IMR-90 (cell line): ENCODE measurements around the gene RPS2. TPM values are rescaled to one million over a fixed set of nuclear protein-coding genes. Genes with fewer than 3 reads are reported as not detected.

Experiments used
- ATAC-seq: fragments of 200-7000 bp; cut with Tn5 transposase; 2 replicates; pipeline ENCODE4 v1.9.1; 2020; ENCODE audit warnings: low read depth, mild to moderate bottlenecking, moderate library complexity
- BruUV-seq: library from RNA; stranded (reverse); fragments of 400-500 nt; replicated peaks from 2 replicates; lab custom pipeline; 2021; lab: Mats Ljungman, UMichigan
- CTCF ChIA-PET: fragments of 300-600 bp; formaldehyde crosslinking; extraction: SDS; loops from one replicate; lab custom pipeline; 2021; ENCODE audit warnings: antibody characterized with exemption; lab: Yijun Ruan, JAX
- POLR2A ChIA-PET: fragments of 300-600 bp; sonication (Branson Sonifier 250); formaldehyde crosslinking; loops from one replicate; lab custom pipeline; 2022; ENCODE audit warnings: antibody characterized with exemption; ENCODE audit not compliant: unreplicated experiment; lab: Charles Lee
- DNase-seq: peaks from one replicate; pipeline ENCODE4 v3.0.0; 2013
- H2AFZ ChIP-seq: replicated peaks from 2 replicates; pipeline ENCODE3; 2013; ENCODE audit warnings: low read length, mild to moderate bottlenecking; ENCODE audit not compliant: poor library complexity
- H2AK5ac ChIP-seq: 2 replicates; pipeline ENCODE4 v1.6.1; 2013; ENCODE audit warnings: low read depth, low read length, inconsistent platforms
- H2AK9ac ChIP-seq: replicated peaks from 2 replicates; pipeline ENCODE3; 2013; ENCODE audit warnings: mild to moderate bottlenecking, low read depth, low read length, moderate library complexity; ENCODE audit not compliant: poor library complexity
- H2BK120ac ChIP-seq: 2 replicates; pipeline ENCODE4 v1.6.1; 2013; ENCODE audit warnings: low read depth, low read length, inconsistent platforms
- H2BK15ac ChIP-seq: 3 replicates; pipeline ENCODE4 v1.6.1; 2013; ENCODE audit warnings: low read depth, low read length, inconsistent platforms
- H2BK20ac ChIP-seq: 2 replicates; pipeline ENCODE4 v1.6.1; 2013; ENCODE audit warnings: low read depth, mild to moderate bottlenecking, inconsistent platforms, low read length, moderate library complexity
- H2BK5ac ChIP-seq: 2 replicates; pipeline ENCODE4 v1.6.1; 2013; ENCODE audit warnings: mild to moderate bottlenecking, low read depth, low read length, inconsistent platforms; ENCODE audit not compliant: poor library complexity, severe bottlenecking
- H3K14ac ChIP-seq: replicated peaks from 2 replicates; pipeline ENCODE4 v1.6.1; 2013; ENCODE audit warnings: low read depth, low read length, inconsistent platforms
- H3K18ac ChIP-seq: 2 replicates; pipeline ENCODE4 v1.6.1; 2013; ENCODE audit warnings: low read depth, low read length, control low read depth
- H3K23ac ChIP-seq: 2 replicates; pipeline ENCODE4 v1.6.1; 2013; ENCODE audit warnings: low read depth, low read length, inconsistent platforms
- H3K27ac ChIP-seq: 2 replicates; pipeline ENCODE4 v1.5.1; 2013; ENCODE audit warnings: mild to moderate bottlenecking, control low read depth, low read length; ENCODE audit not compliant: insufficient read depth
- H3K27me3 ChIP-seq: 2 replicates; pipeline ENCODE4 v1.6.1; 2013; ENCODE audit warnings: low read length; ENCODE audit not compliant: control insufficient read depth, insufficient read depth
- H3K36me3 ChIP-seq: 2 replicates; pipeline ENCODE4 v1.6.1; 2013; ENCODE audit warnings: low read length, mixed read lengths; ENCODE audit not compliant: control insufficient read depth, insufficient read depth
- H3K4ac ChIP-seq: 2 replicates; pipeline ENCODE4 v1.6.1; 2013; ENCODE audit warnings: low read depth, low read length, inconsistent platforms
- H3K4me1 ChIP-seq: 2 replicates; pipeline ENCODE4 v1.6.1; 2013; ENCODE audit warnings: low read length, mixed read lengths; ENCODE audit not compliant: control insufficient read depth, insufficient read depth
- H3K4me2 ChIP-seq: 2 replicates; pipeline ENCODE4 v1.6.1; 2013; ENCODE audit warnings: low read depth, mild to moderate bottlenecking, control low read depth, low read length, moderate library complexity
- H3K4me3 ChIP-seq: 2 replicates; pipeline ENCODE4 v1.5.1; 2013; ENCODE audit warnings: low read depth, mild to moderate bottlenecking, control low read depth, low read length, moderate library complexity; ENCODE audit not compliant: insufficient read depth
- H3K56ac ChIP-seq: 2 replicates; pipeline ENCODE4 v1.6.1; 2013; ENCODE audit warnings: low read length, inconsistent platforms; ENCODE audit not compliant: insufficient read depth; ENCODE audit errors: extremely low read depth
- H3K79me1 ChIP-seq, 2 experiments: 2 replicates each; pipeline ENCODE4 v1.6.1; 2013; ENCODE audit warnings: low read length in 2 of 2, inconsistent platforms in 1 of 2, low read depth in 1 of 2
- H3K9ac ChIP-seq: 2 replicates; pipeline ENCODE4 v1.6.1; 2013; ENCODE audit warnings: low read depth, low read length, control low read depth
- H3K9me1 ChIP-seq: 2 replicates; pipeline ENCODE4 v1.6.1; 2013; ENCODE audit warnings: low read length, inconsistent platforms; ENCODE audit not compliant: insufficient read depth
- H3K9me3 ChIP-seq: 2 replicates; pipeline ENCODE4 v1.6.1; 2013; ENCODE audit warnings: low read length; ENCODE audit not compliant: control insufficient read depth, insufficient read depth
- H4K20me1 ChIP-seq: 2 replicates; pipeline ENCODE4 v1.6.1; 2013; ENCODE audit warnings: low read length, inconsistent platforms; ENCODE audit not compliant: insufficient read depth
- H4K5ac ChIP-seq: 2 replicates; pipeline ENCODE4 v1.6.1; 2013; ENCODE audit warnings: mild to moderate bottlenecking, low read depth, low read length, control low read depth
- H4K8ac ChIP-seq, 2 experiments: 2 replicates each; pipeline ENCODE4 v1.6.1; 2013; ENCODE audit warnings: low read depth in 2 of 2, low read length in 2 of 2, control low read depth in 1 of 2, inconsistent platforms in 1 of 2
- H4K91ac ChIP-seq: 2 replicates; pipeline ENCODE4 v1.6.1; 2013; ENCODE audit warnings: low read depth, low read length, inconsistent platforms; ENCODE audit not compliant: insufficient read depth
- BHLHE40 ChIP-seq: fragments of 150-350 bp; IDR thresholded peaks from 2 replicates; pipeline ENCODE4 v1.6.1; 2016; ENCODE audit warnings: mild to moderate bottlenecking, low read depth, low read length
- CEBPB ChIP-seq: IDR thresholded peaks from 2 replicates; pipeline ENCODE4 v1.6.1; 2012; ENCODE audit warnings: low read depth, low read length, improper control_type of control experiment
- CHD1 ChIP-seq: IDR thresholded peaks from 2 replicates; pipeline ENCODE4 v1.6.1; 2012; ENCODE audit warnings: low read depth, low read length, improper control_type of control experiment
- ELK1 ChIP-seq: fragments of 150-350 bp; IDR thresholded peaks from 2 replicates; pipeline ENCODE4 v1.6.1; 2016; ENCODE audit warnings: low read depth, mild to moderate bottlenecking, low read length, moderate library complexity, borderline replicate concordance
- FOS ChIP-seq: fragments of 150-350 bp; IDR thresholded peaks from 2 replicates; pipeline ENCODE4 v1.6.1; 2016; ENCODE audit warnings: low read depth, low read length
- MAFK ChIP-seq: IDR thresholded peaks from 2 replicates; pipeline ENCODE4 v1.6.1; 2012; ENCODE audit warnings: low read depth, low read length, improper control_type of control experiment
- MAZ ChIP-seq: IDR thresholded peaks from 2 replicates; pipeline ENCODE4 v1.6.1; 2012; ENCODE audit warnings: low read depth, mild to moderate bottlenecking, low read length, improper control_type of control experiment, moderate library complexity, borderline replicate concordance
- MXI1 ChIP-seq: IDR thresholded peaks from 2 replicates; pipeline ENCODE4 v1.6.1; 2012; ENCODE audit warnings: low read depth, mild to moderate bottlenecking, low read length, moderate library complexity, borderline replicate concordance
- POLR2A ChIP-seq: IDR thresholded peaks from 2 replicates; pipeline ENCODE4 v1.6.1; 2012; ENCODE audit warnings: mild to moderate bottlenecking, low read depth, low read length
- RAD21 ChIP-seq: IDR thresholded peaks from 2 replicates; pipeline ENCODE4 v1.6.1; 2012; ENCODE audit warnings: low read length, improper control_type of control experiment
- RCOR1 ChIP-seq: IDR thresholded peaks from 2 replicates; pipeline ENCODE4 v1.6.1; 2012; ENCODE audit warnings: mild to moderate bottlenecking, low read length, improper control_type of control experiment; ENCODE audit not compliant: insufficient replicate concordance
- RFX5 ChIP-seq: IDR thresholded peaks from 2 replicates; pipeline ENCODE4 v1.8.0; 2012; ENCODE audit warnings: low read depth, mild to moderate bottlenecking, low read length, moderate library complexity
- SMC3 ChIP-seq: fragments of 150-350 bp; IDR thresholded peaks from 2 replicates; pipeline ENCODE4 v1.6.1; 2016; ENCODE audit warnings: low read depth, mild to moderate bottlenecking, antibody characterized with exemption, low read length, moderate library complexity
- WGBS, 2 experiments: methylation state at CpG; one replicate each; pipeline versions ENCODE4 v1.1.5 to v1.1.7; 2013; ENCODE audit warnings: missing lambda C conversion rate in 2 of 2; ENCODE audit not compliant: insufficient read length in 1 of 2; ENCODE audit errors: extremely low coverage in 2 of 2; 5-methylcytosine and 5-hydroxymethylcytosine counted together
- dilution Hi-C: fragments of 300-500 bp; cut with HindIII; formaldehyde crosslinking; loops from one replicate; pipeline ENCODE4 v1.14.3; 2018; ENCODE audit warnings: low sequenced_read_pairs; ENCODE audit not compliant: unreplicated experiment
- in situ Hi-C: fragments of 300-500 bp; cut with MboI; formaldehyde crosslinking; loops from 3 replicates; pipeline ENCODE4 v1.14.3; 2019; ENCODE audit warnings: low sequenced_read_pairs, inconsistent platforms, mixed read lengths
- intact Hi-C: fragments of 100-400 bp; cut with micrococcal nuclease; formaldehyde crosslinking; loops from 2 replicates; pipeline ENCODE4 v1.10.0; 2022
- polyA plus RNA-seq, 3 experiments: library from polyadenylated mRNA; depleted of rRNA; stranded (reverse); fragments of >200 nt; gene quantifications; 2 replicates each; pipeline ENCODE4 v1.2.3, GENCODE V29; 2012; ENCODE audit warnings: low replicate concordance in 1 of 3
- total RNA-seq: library from RNA; depleted of rRNA; stranded (reverse); fragments of >200 nt; gene quantifications from 2 replicates; pipeline ENCODE4 v1.2.3, GENCODE V29; 2012
- TF ChIP-seq, protein P1 (sequence below): conservative IDR thresholded peaks from 2 replicates; pipeline ENCODE4 v1.5.1; 2012; ENCODE audit warnings: mild to moderate bottlenecking, low read depth, low read length, improper control_type of control experiment

Gene RPS2
- total and polyA plus RNA-seq, 2 of the 4 experiments (the other 2 are of a cell fraction) = 2,703 to 6,941 TPM

- Histone ChIP-seq H3K56ac (peak within 1 kb of the TSS; percentile 65), H3K27ac (peak within 1 kb of the TSS; percentile 30), H3K27me3 (peaks cover 31% of the 10 kb centered on the region; the same call in 1 of the 2 replicates), H2AK9ac (peak within 1 kb of the TSS; percentile 95), H3K9me1 (peaks cover 9% of the 10 kb centered on the region), H4K20me1 (no peaks in the 10 kb centered on the region; the same call in none of the 2 replicates), H3K9me3 (no peaks in the 10 kb centered on the region), H3K23ac (peak within 1 kb of the TSS; percentile 89), H4K8ac (peak within 1 kb of the TSS; percentile 29 to 54; a peak in 3 of 4 replicates), H2BK15ac (no peak within 1 kb of the TSS), H3K4me2 (peak within 1 kb of the TSS; percentile 92), H4K5ac (peak within 1 kb of the TSS; percentile 22; the same call in 1 of the 2 replicates), H3K79me1 (peaks cover 21 to 29% of the 10 kb centered on the region in 2 experiments), H2AK5ac (peak within 1 kb of the TSS; percentile 34), H3K9ac (peak within 1 kb of the TSS; percentile 71), H3K18ac (no peak within 1 kb of the TSS), H3K4me1 (peaks cover 8% of the 10 kb centered on the region), H2BK5ac (peak within 1 kb of the TSS; percentile 14), H3K36me3 (peaks cover 19% of the 10 kb centered on the region), H3K4ac (peak within 1 kb of the TSS; percentile 30), H3K4me3 (peak within 1 kb of the TSS; percentile 76), H2BK120ac (no peak within 1 kb of the TSS), H2AFZ (peak within 1 kb of the TSS; percentile 94), H3K14ac (peak within 1 kb of the TSS; percentile 85), H4K91ac (peak within 1 kb of the TSS; percentile 39), H2BK20ac (no peak within 1 kb of the TSS)
- POLR2A ChIA-PET = no interaction called here
- DNase-seq = peak; percentile 93
- BruUV-seq = no TSS peak
- intact Hi-C loops = no loop called here
- ATAC-seq = peak; percentile 97
- dilution Hi-C loops = no loop called here
- 1% methylated on average over 69 of the region's 109 CpGs; no CpG with 5 or more reads in 1 of the 2 experiments for WGBS, 2 experiments
- TF ChIP-seq BHLHE40 (peak; percentile 61), MAFK (no peak), FOS (no peak), CEBPB (peak; percentile 42; the same call in 1 of the 2 replicates), RCOR1 (no peak), RAD21 (peak; percentile 7; the same call in 1 of the 2 replicates), MXI1 (no peak; the same call in 1 of the 2 replicates), POLR2A (peak; percentile 75), MAZ (peak; percentile 93; the same call in 1 of the 2 replicates), RFX5 (no peak), CHD1 (no peak), ELK1 (no peak), SMC3 (peak; percentile 26; the same call in 1 of the 2 replicates)
- TF ChIP-seq, protein P1, sequence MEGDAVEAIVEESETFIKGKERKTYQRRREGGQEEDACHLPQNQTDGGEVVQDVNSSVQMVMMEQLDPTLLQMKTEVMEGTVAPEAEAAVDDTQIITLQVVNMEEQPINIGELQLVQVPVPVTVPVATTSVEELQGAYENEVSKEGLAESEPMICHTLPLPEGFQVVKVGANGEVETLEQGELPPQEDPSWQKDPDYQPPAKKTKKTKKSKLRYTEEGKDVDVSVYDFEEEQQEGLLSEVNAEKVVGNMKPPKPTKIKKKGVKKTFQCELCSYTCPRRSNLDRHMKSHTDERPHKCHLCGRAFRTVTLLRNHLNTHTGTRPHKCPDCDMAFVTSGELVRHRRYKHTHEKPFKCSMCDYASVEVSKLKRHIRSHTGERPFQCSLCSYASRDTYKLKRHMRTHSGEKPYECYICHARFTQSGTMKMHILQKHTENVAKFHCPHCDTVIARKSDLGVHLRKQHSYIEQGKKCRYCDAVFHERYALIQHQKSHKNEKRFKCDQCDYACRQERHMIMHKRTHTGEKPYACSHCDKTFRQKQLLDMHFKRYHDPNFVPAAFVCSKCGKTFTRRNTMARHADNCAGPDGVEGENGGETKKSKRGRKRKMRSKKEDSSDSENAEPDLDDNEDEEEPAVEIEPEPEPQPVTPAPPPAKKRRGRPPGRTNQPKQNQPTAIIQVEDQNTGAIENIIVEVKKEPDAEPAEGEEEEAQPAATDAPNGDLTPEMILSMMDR = peak; percentile 54
- CTCF ChIA-PET = interaction anchor here (0.8 kb wide), 1 partner anchor 20 kb away, joined by 3 read pairs; no protein-coding TSS in a partner anchor
- in situ Hi-C loops = no loop called here
Measured at GRCh38 chr16:1983544-1984346, 19.1 kb upstream of the RPS2 start, which contains the start of gene GFER. TSS of gene GFER (plus strand) at chr16:1984193. CDS start at chr16:1984219, 26 bp downstream.
